Measurements from ENCODE around the gene SLC6A15. TPM values are rescaled to one million over a fixed set of nuclear protein-coding genes. Genes with fewer than 3 reads are reported as not detected.

SLC6A15 gene
- total and polyA plus RNA-seq, 2 of the 13 experiments (the other 11 are each of a cell fraction or from before 2014, with no cell fraction given), result not detected

GRCh38 chr12:84822525-84822924, 90.1 kb downstream of the SLC6A15 start:
- TF ChIP-seq RNF2 (conservative IDR thresholded peaks at IDR 0.05; ENCODE audit: low read depth) (no peak), HOXA5 (CRISPR knock-in tag; IDR thresholded peaks at IDR 0.05) (no peak), NR2C2 (CRISPR knock-in tag; IDR thresholded peaks at IDR 0.05; ENCODE audit: borderline replicate concordance) (no peak), ZNF672 (CRISPR knock-in tag; IDR thresholded peaks at IDR 0.05) (no peak), ZNF747 (CRISPR knock-in tag; IDR thresholded peaks at IDR 0.05; ENCODE audit: borderline replicate concordance) (no peak), MYNN (CRISPR knock-in tag; IDR thresholded peaks at IDR 0.05; ENCODE audit: low read depth) (no peak), DNMT1 (CRISPR knock-in tag; IDR thresholded peaks at IDR 0.05) (no peak)
- TF ChIP-seq, protein P1, sequence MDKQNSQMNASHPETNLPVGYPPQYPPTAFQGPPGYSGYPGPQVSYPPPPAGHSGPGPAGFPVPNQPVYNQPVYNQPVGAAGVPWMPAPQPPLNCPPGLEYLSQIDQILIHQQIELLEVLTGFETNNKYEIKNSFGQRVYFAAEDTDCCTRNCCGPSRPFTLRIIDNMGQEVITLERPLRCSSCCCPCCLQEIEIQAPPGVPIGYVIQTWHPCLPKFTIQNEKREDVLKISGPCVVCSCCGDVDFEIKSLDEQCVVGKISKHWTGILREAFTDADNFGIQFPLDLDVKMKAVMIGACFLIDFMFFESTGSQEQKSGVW (CRISPR knock-in tag; IDR thresholded peaks at IDR 0.05; ENCODE audit: borderline replicate concordance), result no peak
- TF ChIP-seq, protein P2, sequence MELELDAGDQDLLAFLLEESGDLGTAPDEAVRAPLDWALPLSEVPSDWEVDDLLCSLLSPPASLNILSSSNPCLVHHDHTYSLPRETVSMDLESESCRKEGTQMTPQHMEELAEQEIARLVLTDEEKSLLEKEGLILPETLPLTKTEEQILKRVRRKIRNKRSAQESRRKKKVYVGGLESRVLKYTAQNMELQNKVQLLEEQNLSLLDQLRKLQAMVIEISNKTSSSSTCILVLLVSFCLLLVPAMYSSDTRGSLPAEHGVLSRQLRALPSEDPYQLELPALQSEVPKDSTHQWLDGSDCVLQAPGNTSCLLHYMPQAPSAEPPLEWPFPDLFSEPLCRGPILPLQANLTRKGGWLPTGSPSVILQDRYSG (CRISPR knock-in tag; IDR thresholded peaks at IDR 0.05), result no peak
- no peaks in the 10 kb centered on the region for H4K20me1 ChIP-seq (ENCODE audit: insufficient read depth, low read length)
- ATAC-seq, result no peak
- H3K9me3 ChIP-seq (ENCODE audit: low read length), result no peaks in the 10 kb centered on the region
- H3K79me2 ChIP-seq (ENCODE audit: insufficient read depth, low read length), result no peaks in the 10 kb centered on the region
- WGBS (ENCODE audit: low lambda C conversion rate), result 6% methylated on average over 2 of the region's 2 CpGs
- in situ Hi-C loops (cut with HindIII; ENCODE audit: extremely low pct_ligation_motif_present, low pct_unique_long_range_greater_than_20kb) (no loop called here), intact Hi-C loops (cut with micrococcal nuclease; ENCODE audit: unreplicated experiment) (no loop called here)
- BruUV-seq (replicated peaks), result no TSS peak
- H3K4me1 ChIP-seq (ENCODE audit: insufficient read depth, low read length), result no peaks in the 10 kb centered on the region
- no peak for DNase-seq (ENCODE audit: low spot score)
- H2AFZ ChIP-seq (ENCODE audit: low read length), result no peak overlapping the region
- no peak overlapping the region for H3K9ac ChIP-seq (ENCODE audit: insufficient read depth, low read depth, low read length)
- H3K4me2 ChIP-seq (ENCODE audit: low read depth, low read length), result no peak overlapping the region
- no peak overlapping the region for H3K4me3 ChIP-seq (replicated peaks in 1 of 3; ENCODE audit: insufficient read depth in 1 of 3, low read depth in 2 of 3, low read length in 3 of 3)
- no peaks in the 10 kb centered on the region for H3K36me3 ChIP-seq (replicated peaks in 1 of 2; ENCODE audit: control insufficient read depth in 1 of 2, insufficient read depth in 2 of 2, low read length in 2 of 2)
- POLR2A ChIA-PET, result no interaction called here
- H3K27ac ChIP-seq (ENCODE audit: extremely low read length, insufficient read depth, low read length), result no peak overlapping the region
- H3K27me3 ChIP-seq (ENCODE audit: control insufficient read depth in 1 of 2, insufficient read depth in 2 of 2, low read length in 2 of 2), result no peaks in the 10 kb centered on the region
- no peak for FAIRE-seq
- CTCF ChIA-PET (ENCODE audit: low intra/inter-chr PET ratio, low total read pairs), result no interaction called here
